SKM-1 (cell line): ENCODE data around the gene POLD3.

Experiments used
- DNase-seq: peaks from one replicate; lab custom pipeline; 2025; ENCODE audit not compliant: unreplicated experiment; lab: John Stamatoyannopoulos, UW

The POLD3 gene

DNA sequence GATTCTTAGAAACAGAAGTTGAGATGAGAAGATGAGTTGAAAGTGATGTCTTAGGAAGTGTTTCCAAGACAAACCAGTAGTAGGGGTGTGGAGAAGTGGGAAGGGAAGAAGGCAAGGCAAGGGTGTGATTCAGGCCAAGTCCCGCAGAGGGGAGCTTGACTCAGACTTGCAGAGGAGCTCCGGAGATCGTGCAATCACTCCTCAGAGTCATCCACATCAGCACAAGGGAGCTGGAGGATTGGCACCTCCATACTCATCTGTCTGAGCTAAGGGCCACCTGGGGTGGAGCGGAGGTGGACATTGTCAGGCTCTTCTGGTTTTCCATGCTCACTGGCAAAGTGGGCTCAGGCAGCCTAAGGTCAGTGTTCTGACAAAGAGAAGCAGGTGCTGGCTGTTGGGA lies 94.4 kb downstream of the POLD3 start:
- no peak for DNase-seq

DNA sequence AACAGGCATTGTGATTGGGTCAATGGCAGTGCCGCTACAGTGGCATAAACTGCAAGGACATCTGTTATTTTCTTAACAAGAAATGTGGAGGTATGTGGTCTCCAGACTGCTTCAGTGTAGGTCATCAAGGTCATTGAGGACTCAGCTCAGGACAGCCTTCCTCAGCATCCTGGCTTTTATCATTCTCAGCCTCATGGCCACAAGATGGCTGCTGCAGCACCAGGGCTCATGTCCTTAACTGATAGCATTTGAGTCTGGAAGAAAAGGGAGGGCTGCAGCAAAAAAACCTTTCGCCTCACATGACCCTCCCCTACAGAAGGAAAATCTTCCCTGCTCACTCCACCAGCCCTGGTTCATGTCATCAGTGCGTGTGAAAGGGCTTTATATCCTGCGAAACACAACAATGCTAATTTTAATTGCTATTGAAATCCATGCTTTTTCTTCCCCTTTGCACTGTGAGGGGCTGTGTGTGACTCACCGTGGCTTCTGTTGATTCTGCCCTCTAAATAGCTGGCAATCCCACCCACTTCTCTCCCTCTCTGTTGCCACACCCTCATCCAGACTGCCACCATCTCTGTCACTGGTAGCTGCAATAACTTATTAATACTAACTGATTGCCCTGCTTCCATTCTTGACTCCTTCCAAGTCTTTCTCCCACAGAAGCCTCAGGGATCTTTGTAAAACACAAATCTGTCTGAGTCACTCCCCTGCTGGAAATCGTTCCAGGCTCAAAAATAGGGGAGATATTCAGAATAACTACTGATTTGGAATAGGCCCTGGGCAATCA lies 95.0 kb downstream of the POLD3 start:
- DNase-seq = no peak

DNA sequence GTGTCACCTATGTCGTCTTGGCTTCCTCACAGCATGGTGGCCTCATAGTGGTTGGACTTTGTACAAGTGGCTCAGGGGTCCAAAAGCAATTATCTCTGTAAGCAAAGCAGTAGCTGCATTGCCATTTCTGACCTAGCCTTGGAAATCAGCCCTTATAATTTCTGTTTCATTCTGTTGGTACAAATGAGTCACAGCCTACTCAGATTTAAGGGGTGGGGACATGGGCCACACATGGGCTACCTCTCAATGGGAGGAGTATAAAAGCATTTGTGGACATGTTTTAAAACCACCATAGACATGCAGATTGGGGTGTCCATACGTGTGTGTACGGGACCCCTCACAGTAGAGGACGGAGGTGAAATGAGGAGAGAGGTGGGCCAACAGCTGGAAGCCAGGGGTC lies 97.3 kb downstream of the POLD3 start:
- no peak for DNase-seq

DNA sequence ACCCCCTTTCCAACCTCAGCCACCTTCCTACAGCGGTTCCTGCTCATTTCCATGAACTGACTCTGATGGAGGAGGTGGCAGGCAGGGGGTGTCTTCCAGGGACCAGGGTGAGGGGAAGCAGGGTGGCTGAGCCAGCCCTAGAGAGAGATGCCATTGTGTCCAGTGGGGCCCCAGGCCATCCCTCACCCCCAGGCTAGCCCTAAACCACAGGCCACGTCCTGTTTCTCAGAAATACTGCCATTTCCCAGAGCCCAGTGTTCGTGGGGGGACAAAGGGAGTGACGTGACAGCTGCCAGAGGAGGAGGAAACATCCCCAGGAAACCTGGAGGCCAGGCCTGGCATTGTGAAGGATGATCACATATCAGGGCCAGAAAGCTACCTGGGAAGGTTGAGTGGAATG lies 99.4 kb downstream of the POLD3 start:
- no peak for DNase-seq
